ENCODE results near the gene BCR. TPM values are rescaled to one million over a fixed set of nuclear protein-coding genes. Genes with fewer than 3 reads are reported as not detected.

BCR gene
- total RNA-seq (10 to 100 TPM; 39.3 to 64.8 (median 56.3) TPM), polyA plus RNA-seq (10 to 100 TPM; 15.2 to 21.9 (median 15.8) TPM)
- long read RNA-seq, donor 1, full-length matches to known transcripts = 1 of 1 reads
- long read RNA-seq, donor 1, partial matches to known transcripts = 0 of 1 reads
- long read RNA-seq, donor 1, other reads (novel, unspliced or antisense) = 0 of 1 reads
- long read RNA-seq, donor 2, full-length matches to known transcripts = 2 of 2 reads
- long read RNA-seq, donor 2, partial matches to known transcripts = 0 of 2 reads
- long read RNA-seq, donor 2, other reads (novel, unspliced or antisense) = 0 of 2 reads

DNA sequence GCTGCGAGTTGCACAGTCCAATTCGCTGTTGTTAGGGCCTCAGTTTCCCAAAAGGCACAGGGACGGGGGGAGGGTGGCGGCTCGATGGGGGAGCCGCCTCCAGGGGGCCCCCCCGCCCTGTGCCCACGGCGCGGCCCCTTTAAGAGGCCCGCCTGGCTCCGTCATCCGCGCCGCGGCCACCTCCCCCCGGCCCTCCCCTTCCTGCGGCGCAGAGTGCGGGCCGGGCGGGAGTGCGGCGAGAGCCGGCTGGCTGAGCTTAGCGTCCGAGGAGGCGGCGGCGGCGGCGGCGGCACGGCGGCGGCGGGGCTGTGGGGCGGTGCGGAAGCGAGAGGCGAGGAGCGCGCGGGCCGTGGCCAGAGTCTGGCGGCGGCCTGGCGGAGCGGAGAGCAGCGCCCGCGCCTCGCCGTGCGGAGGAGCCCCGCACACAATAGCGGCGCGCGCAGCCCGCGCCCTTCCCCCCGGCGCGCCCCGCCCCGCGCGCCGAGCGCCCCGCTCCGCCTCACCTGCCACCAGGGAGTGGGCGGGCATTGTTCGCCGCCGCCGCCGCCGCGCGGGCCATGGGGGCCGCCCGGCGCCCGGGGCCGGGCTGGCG is at the start of gene BCR:
BCR (plus strand) TSS at position 209 of the 592 bp plus-strand sequence. CDS start 452 bp downstream, outside the sequence.
- Histone ChIP-seq H3K27ac (peak within 1 kb of the TSS in 7 of 8 donors; percentile 39 to 89 (median 66)), H3K27me3 (replicated peaks in 1 of 7) (no peaks in the 10 kb centered on the region), H3K9me3 (peaks cover 0 to 17% (median 13%) of the 10 kb centered on the region in 8 donors), H3K4me1 (peaks cover 46 to 82% (median 69%) of the 10 kb centered on the region in 6 donors), H3K36me3 (no peaks in the 10 kb centered on the region), H3K4me3 (peak within 1 kb of the TSS; percentile 49 to 86 (median 66))
- TF ChIP-seq POLR2A (IDR thresholded peaks at IDR 0.05) = no peak
- TF ChIP-seq POLR2AphosphoS5 (IDR thresholded peaks at IDR 0.05) = peak; percentile 82 to 89 (median 84)
- TF ChIP-seq, protein P1, sequence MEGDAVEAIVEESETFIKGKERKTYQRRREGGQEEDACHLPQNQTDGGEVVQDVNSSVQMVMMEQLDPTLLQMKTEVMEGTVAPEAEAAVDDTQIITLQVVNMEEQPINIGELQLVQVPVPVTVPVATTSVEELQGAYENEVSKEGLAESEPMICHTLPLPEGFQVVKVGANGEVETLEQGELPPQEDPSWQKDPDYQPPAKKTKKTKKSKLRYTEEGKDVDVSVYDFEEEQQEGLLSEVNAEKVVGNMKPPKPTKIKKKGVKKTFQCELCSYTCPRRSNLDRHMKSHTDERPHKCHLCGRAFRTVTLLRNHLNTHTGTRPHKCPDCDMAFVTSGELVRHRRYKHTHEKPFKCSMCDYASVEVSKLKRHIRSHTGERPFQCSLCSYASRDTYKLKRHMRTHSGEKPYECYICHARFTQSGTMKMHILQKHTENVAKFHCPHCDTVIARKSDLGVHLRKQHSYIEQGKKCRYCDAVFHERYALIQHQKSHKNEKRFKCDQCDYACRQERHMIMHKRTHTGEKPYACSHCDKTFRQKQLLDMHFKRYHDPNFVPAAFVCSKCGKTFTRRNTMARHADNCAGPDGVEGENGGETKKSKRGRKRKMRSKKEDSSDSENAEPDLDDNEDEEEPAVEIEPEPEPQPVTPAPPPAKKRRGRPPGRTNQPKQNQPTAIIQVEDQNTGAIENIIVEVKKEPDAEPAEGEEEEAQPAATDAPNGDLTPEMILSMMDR (IDR thresholded peaks at IDR 0.05 in 8 of 11, conservative IDR thresholded peaks at IDR 0.05 in 3 of 11) = peak in 1 of 11 experiments; percentile 29
- peak; percentile 93 for DNase-seq
- intact Hi-C loops (cut with DNase I; ENCODE audit: low total_unique reads) = loop anchor here (10.0 kb wide), 1 partner anchor 64 kb away; no protein-coding TSS in a partner anchor
- WGBS, 5 donors = 0 to 3% (median 0%) methylated on average over 1 to 88 of the region's 88 CpGs

DNA sequence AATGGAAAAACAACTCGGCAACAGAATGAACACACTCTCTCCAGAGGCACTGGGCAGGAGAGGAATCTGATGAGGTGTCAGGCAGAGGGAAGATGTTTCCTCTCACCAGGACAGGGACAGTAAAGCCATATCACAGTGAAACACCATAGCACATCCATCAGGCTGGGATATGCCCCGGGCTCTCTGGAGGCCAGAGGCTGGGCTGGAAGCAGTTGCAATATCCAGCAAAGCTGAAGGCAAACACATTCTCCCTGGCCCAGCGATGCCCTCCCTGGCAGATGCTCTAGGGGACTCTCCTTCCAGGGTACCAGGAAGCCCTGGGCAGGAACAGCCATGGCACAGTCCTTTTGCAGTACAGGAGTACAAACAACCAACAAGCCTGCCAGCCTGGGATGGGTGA is 49.6 kb upstream of the BCR start:
- 71 to 85% (median 81%) methylated on average over 3 of the region's 3 CpGs for WGBS, 5 donors
- no peak for TF ChIP-seq POLR2A (IDR thresholded peaks at IDR 0.05)
- TF ChIP-seq, protein P1 (IDR thresholded peaks at IDR 0.05 in 8 of 11, conservative IDR thresholded peaks at IDR 0.05 in 3 of 11) = no peak
- no peak for TF ChIP-seq POLR2AphosphoS5 (IDR thresholded peaks at IDR 0.05)
- H3K27ac ChIP-seq = no peak overlapping the region
- DNase-seq = no peak
- H3K36me3 ChIP-seq = no peaks in the 10 kb centered on the region
- no peaks in the 10 kb centered on the region for H3K9me3 ChIP-seq
- H3K27me3 ChIP-seq (replicated peaks in 1 of 7) = no peaks in the 10 kb centered on the region
- intact Hi-C loops (cut with DNase I; ENCODE audit: low total_unique reads) = no loop called here
- H3K4me3 ChIP-seq = no peak overlapping the region
- H3K4me1 ChIP-seq = peaks cover 0 to 14% (median 5%) of the 10 kb centered on the region in 6 donors

DNA sequence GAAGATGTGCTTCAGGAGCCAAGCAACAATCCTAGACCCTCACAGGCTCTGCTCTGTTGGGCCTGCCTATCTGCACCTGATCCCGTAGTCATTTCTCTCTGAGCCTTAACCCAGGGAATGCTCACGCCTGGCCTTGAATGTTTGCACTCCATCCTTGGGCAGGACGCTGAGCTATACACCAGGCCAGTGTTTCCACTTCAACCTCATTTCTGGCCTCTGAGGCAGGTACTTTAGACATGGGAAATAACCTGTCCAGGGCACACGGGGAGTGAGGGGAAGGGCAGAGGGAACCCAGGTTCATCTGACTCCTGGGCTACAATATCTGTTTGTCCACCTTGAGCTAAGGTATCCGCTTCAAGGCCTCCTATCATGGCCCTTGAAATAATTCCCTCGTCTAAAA is 48.4 kb upstream of the BCR start:
- no peak overlapping the region for H3K4me3 ChIP-seq
- no peak overlapping the region for H3K27ac ChIP-seq
- no peaks in the 10 kb centered on the region for H3K27me3 ChIP-seq (replicated peaks in 1 of 7)
- intact Hi-C loops (cut with DNase I; ENCODE audit: low total_unique reads) = no loop called here
- 81 to 90% (median 82%) methylated on average over 6 of the region's 6 CpGs for WGBS, 5 donors
- DNase-seq = no peak
- H3K4me1 ChIP-seq = peaks cover 0 to 26% (median 16%) of the 10 kb centered on the region in 6 donors
- no peaks in the 10 kb centered on the region for H3K36me3 ChIP-seq
- TF ChIP-seq POLR2A (IDR thresholded peaks at IDR 0.05) = no peak
- TF ChIP-seq POLR2AphosphoS5 (IDR thresholded peaks at IDR 0.05) = no peak
- TF ChIP-seq, protein P1 (IDR thresholded peaks at IDR 0.05 in 8 of 11, conservative IDR thresholded peaks at IDR 0.05 in 3 of 11) = no peak
- H3K9me3 ChIP-seq = no peaks in the 10 kb centered on the region
